IgD-negative memory B cell (primary cell): ENCODE results near the gene TBC1D4. TPM values are rescaled to one million over a fixed set of nuclear protein-coding genes. Genes with fewer than 3 reads are reported as not detected.

Source experiments
- H3K27ac Mint-ChIP-seq, 3 donors: one replicate each; pipeline ENCODE4 v1.8.0; 2020 to 2022; ENCODE audit warnings: mild to moderate bottlenecking in 3 of 3, mixed read lengths in 3 of 3, moderate library complexity in 1 of 3
- H3K27me3 Mint-ChIP-seq: one replicate; pipeline ENCODE4 v1.8.0; 2021; ENCODE audit warnings: mixed read lengths
- H3K36me3 Mint-ChIP-seq: one replicate; pipeline ENCODE4 v1.8.0; 2020; ENCODE audit warnings: mild to moderate bottlenecking, mixed read lengths
- H3K4me1 Mint-ChIP-seq, 3 donors: one replicate each; pipeline ENCODE4 v1.8.0; 2020 to 2022; ENCODE audit warnings: mixed read lengths in 3 of 3, mild to moderate bottlenecking in 1 of 3
- H3K4me3 Mint-ChIP-seq, 4 donors: one replicate each; pipeline ENCODE4 v1.8.0; 2020 to 2022; ENCODE audit warnings: mild to moderate bottlenecking in 4 of 4, mixed read lengths in 4 of 4, moderate library complexity in 3 of 4
- H3K9me3 Mint-ChIP-seq, 3 donors: one replicate each; pipeline ENCODE4 v1.8.0; 2020 to 2021; ENCODE audit warnings: mixed read lengths in 3 of 3, mild to moderate bottlenecking in 1 of 3
- polyA plus RNA-seq: library from polyadenylated mRNA; unstranded; fragments of 300-500 nt; fragmentation: Illumina TruSeq; gene quantifications from one replicate; pipeline ENCODE4 v1.2.3, GENCODE V29; 2021

Gene TBC1D4
- polyA plus RNA-seq, 1 donor from 2014 or later, result 1.6 TPM

- Mint-ChIP-seq H3K27me3 (peaks cover 12% of the 10 kb centered on the region), H3K36me3 (no peaks in the 10 kb centered on the region), H3K4me1 (peaks cover 0 to 4% (median 3%) of the 10 kb centered on the region in 3 donors), H3K4me3 (no peak overlapping the region), H3K27ac (peak overlapping the region in 1 of 3 donors; percentile 61), H3K9me3 (no peaks in the 10 kb centered on the region)
These were observed 75.8 kb downstream of the TBC1D4 start for GRCh38 chr13:75405976-75406703.

- H3K36me3 Mint-ChIP-seq, result no peaks in the 10 kb centered on the region
- H3K27me3 Mint-ChIP-seq, result peaks cover 13% of the 10 kb centered on the region
- no peak overlapping the region for H3K4me3 Mint-ChIP-seq
- no peaks in the 10 kb centered on the region for H3K4me1 Mint-ChIP-seq
- H3K27ac Mint-ChIP-seq, result no peak overlapping the region
- no peaks in the 10 kb centered on the region for H3K9me3 Mint-ChIP-seq
These were observed 77.2 kb downstream of the TBC1D4 start for GRCh38 chr13:75404726-75405125.

- Mint-ChIP-seq H3K36me3 (no peaks in the 10 kb centered on the region), H3K9me3 (peaks cover 0 to 1% (median 0%) of the 10 kb centered on the region in 3 donors), H3K27me3 (peaks cover 13% of the 10 kb centered on the region), H3K4me1 (no peaks in the 10 kb centered on the region), H3K4me3 (no peak overlapping the region), H3K27ac (no peak overlapping the region)
These were observed 79.2 kb downstream of the TBC1D4 start for GRCh38 chr13:75402787-75403186.

GRCh38 chr13:75400775-75401174 is 81.2 kb downstream of the TBC1D4 start:
- Mint-ChIP-seq H3K9me3 (peaks cover 0 to 7% (median 0%) of the 10 kb centered on the region in 3 donors), H3K27me3 (peaks cover 3% of the 10 kb centered on the region), H3K27ac (no peak overlapping the region), H3K4me1 (no peaks in the 10 kb centered on the region), H3K36me3 (no peaks in the 10 kb centered on the region), H3K4me3 (no peak overlapping the region)

- Mint-ChIP-seq H3K27me3 (peaks cover 3% of the 10 kb centered on the region), H3K4me1 (no peaks in the 10 kb centered on the region), H3K27ac (no peak overlapping the region), H3K9me3 (peaks cover 0 to 7% (median 0%) of the 10 kb centered on the region in 3 donors), H3K4me3 (no peak overlapping the region), H3K36me3 (no peaks in the 10 kb centered on the region)
These were observed 82.1 kb downstream of the TBC1D4 start for GRCh38 chr13:75399879-75400217.

GRCh38 chr13:75399168-75399878 is 82.6 kb downstream of the TBC1D4 start:
- peaks cover 3% of the 10 kb centered on the region for H3K27me3 Mint-ChIP-seq
- H3K4me1 Mint-ChIP-seq, result no peaks in the 10 kb centered on the region
- peaks cover 0 to 7% (median 0%) of the 10 kb centered on the region in 3 donors for H3K9me3 Mint-ChIP-seq
- no peaks in the 10 kb centered on the region for H3K36me3 Mint-ChIP-seq
- no peak overlapping the region for H3K27ac Mint-ChIP-seq
- H3K4me3 Mint-ChIP-seq, result no peak overlapping the region

- Mint-ChIP-seq H3K36me3 (no peaks in the 10 kb centered on the region), H3K27ac (no peak overlapping the region), H3K27me3 (peaks cover 3% of the 10 kb centered on the region), H3K4me1 (no peaks in the 10 kb centered on the region), H3K9me3 (peaks cover 0 to 7% (median 0%) of the 10 kb centered on the region in 3 donors), H3K4me3 (no peak overlapping the region)
These were observed 83.9 kb downstream of the TBC1D4 start for GRCh38 chr13:75398072-75398471.

- H3K36me3 Mint-ChIP-seq, result no peaks in the 10 kb centered on the region
- peaks cover 0 to 7% (median 0%) of the 10 kb centered on the region in 3 donors for H3K9me3 Mint-ChIP-seq
- no peaks in the 10 kb centered on the region for H3K4me1 Mint-ChIP-seq
- peaks cover 1% of the 10 kb centered on the region for H3K27me3 Mint-ChIP-seq
- H3K4me3 Mint-ChIP-seq, result no peak overlapping the region
- H3K27ac Mint-ChIP-seq, result no peak overlapping the region
These were observed 86.1 kb downstream of the TBC1D4 start for GRCh38 chr13:75395901-75396300.

- Mint-ChIP-seq H3K4me1 (no peaks in the 10 kb centered on the region), H3K36me3 (no peaks in the 10 kb centered on the region)
These were observed 86.9 kb downstream of the TBC1D4 start for GRCh38 chr13:75395066-75395465.

GRCh38 chr13:75393839-75394520 is 88.0 kb downstream of the TBC1D4 start:
- no peaks in the 10 kb centered on the region for H3K4me1 Mint-ChIP-seq
- peaks cover 0 to 7% (median 0%) of the 10 kb centered on the region in 3 donors for H3K9me3 Mint-ChIP-seq
- H3K36me3 Mint-ChIP-seq, result no peaks in the 10 kb centered on the region
- H3K27me3 Mint-ChIP-seq, result no peaks in the 10 kb centered on the region
- H3K27ac Mint-ChIP-seq, result no peak overlapping the region
- no peak overlapping the region for H3K4me3 Mint-ChIP-seq

More at GRCh38 chr13:75395066-75395465, 86.9 kb downstream of the TBC1D4 start:
- peaks cover 0 to 7% (median 0%) of the 10 kb centered on the region in 3 donors for H3K9me3 Mint-ChIP-seq
- H3K27ac Mint-ChIP-seq, result no peak overlapping the region
- no peak overlapping the region for H3K4me3 Mint-ChIP-seq
- H3K27me3 Mint-ChIP-seq, result no peaks in the 10 kb centered on the region

GRCh38 chr13:75391432-75392100 is 90.4 kb downstream of the TBC1D4 start:
- H3K27ac Mint-ChIP-seq, result no peak overlapping the region
- H3K9me3 Mint-ChIP-seq, result no peaks in the 10 kb centered on the region
- no peaks in the 10 kb centered on the region for H3K36me3 Mint-ChIP-seq
- no peaks in the 10 kb centered on the region for H3K4me1 Mint-ChIP-seq
- H3K4me3 Mint-ChIP-seq, result no peak overlapping the region
- no peaks in the 10 kb centered on the region for H3K27me3 Mint-ChIP-seq

- H3K27me3 Mint-ChIP-seq, result no peaks in the 10 kb centered on the region
- no peaks in the 10 kb centered on the region for H3K9me3 Mint-ChIP-seq
- H3K27ac Mint-ChIP-seq, result no peak overlapping the region
- H3K36me3 Mint-ChIP-seq, result no peaks in the 10 kb centered on the region
- H3K4me3 Mint-ChIP-seq, result no peak overlapping the region
- H3K4me1 Mint-ChIP-seq, result no peaks in the 10 kb centered on the region
These were observed 91.7 kb downstream of the TBC1D4 start for GRCh38 chr13:75390229-75390628.

GRCh38 chr13:75385708-75386083 is 96.3 kb downstream of the TBC1D4 start:
- Mint-ChIP-seq H3K9me3 (no peaks in the 10 kb centered on the region), H3K4me1 (no peaks in the 10 kb centered on the region), H3K36me3 (no peaks in the 10 kb centered on the region), H3K4me3 (no peak overlapping the region), H3K27ac (no peak overlapping the region), H3K27me3 (peaks cover 1% of the 10 kb centered on the region)

GRCh38 chr13:75384879-75385707 is 96.9 kb downstream of the TBC1D4 start:
- Mint-ChIP-seq H3K27me3 (peaks cover 1% of the 10 kb centered on the region), H3K4me1 (no peaks in the 10 kb centered on the region), H3K4me3 (no peak overlapping the region), H3K27ac (no peak overlapping the region), H3K36me3 (no peaks in the 10 kb centered on the region), H3K9me3 (no peaks in the 10 kb centered on the region)
